Measurements from ENCODE around the gene TCF4.

Gene TCF4

DNA sequence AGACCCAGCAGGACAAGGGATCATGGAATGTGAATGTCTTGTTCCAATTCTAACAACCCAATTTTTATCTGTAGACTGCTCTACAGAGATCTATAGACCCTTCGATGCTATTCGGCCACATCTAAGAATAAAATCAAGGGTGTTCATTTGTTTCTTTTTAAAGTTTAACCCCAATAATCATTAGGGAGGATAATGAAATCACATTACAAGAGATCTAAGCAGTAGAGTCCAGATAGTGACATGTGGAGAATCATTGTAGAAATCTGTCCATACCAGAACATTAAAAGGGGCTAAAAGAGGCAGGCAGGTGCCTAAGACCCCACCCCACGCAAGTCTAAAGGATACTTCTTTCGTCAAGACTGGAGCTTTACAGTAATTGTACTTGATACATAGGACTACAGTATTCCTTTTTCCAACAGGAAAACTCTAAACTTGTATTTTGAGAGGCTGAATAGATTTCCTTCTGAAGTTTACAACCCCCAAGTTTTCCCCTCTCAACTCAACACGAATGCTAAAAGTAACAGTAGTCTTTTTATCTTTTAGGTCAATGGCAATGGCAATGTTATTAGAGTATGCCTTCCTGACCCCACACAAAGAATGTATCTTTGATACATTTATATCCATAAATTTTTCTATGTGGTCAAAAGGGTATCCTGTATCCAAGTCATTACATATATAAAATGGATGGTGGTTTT, 183.7 kb downstream of the TCF4 start:
- no peak for DNase-seq

DNA sequence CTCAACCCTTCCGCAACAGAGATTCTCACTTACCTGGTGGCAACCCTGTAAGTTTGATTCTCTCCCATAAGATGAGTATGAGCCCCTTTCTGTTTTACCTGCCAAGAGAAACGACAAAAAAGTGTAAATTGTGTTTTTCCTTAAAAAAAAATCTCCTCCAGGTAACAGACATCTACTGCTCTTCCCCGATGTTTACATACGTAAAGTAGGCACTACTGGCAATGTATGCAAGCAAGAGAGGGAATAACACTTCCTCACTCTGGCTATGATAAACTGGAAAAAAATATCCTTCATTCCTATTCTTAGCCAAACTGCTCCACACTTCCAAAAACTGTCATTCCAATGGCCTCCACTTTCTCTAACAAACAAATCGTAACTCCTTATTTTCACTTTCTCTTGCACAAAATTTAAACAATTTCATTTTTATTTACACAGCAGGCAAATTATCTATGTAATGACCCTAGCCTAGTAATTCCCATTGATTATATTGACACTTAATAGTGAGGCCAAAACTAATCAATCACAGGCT, 184.5 kb downstream of the TCF4 start:
- no peak for DNase-seq

DNA sequence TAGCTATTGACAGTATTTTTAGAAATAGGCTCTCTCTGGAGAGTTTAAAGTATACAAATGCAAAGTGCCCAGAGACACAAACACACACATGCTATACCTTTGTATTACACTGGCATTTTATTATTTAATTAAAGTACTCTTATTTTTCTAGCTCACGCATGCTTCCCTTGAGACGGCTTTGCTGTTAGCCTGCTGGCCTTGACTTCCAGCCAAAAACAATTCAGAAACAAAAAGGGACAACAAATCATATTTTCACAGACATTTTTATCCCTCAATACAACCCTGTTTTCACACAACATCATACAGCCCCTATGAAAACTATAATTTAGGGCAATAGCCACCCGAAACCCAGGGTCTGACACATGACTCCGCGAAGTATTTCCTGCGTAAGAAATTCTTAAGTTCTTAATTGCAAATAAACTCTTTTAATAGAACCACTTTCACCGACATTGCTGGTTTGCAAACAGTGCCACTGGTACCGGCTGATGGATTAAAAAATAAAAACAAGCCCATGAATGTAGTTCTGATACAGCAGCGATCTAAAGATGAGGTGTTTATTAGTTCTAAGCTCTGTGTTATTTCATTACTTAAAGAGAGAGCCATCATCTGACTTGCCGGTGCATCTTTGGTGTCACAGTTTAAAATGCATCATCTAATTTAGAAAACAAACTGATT, 185.1 kb downstream of the TCF4 start:
- no peak for DNase-seq

DNA sequence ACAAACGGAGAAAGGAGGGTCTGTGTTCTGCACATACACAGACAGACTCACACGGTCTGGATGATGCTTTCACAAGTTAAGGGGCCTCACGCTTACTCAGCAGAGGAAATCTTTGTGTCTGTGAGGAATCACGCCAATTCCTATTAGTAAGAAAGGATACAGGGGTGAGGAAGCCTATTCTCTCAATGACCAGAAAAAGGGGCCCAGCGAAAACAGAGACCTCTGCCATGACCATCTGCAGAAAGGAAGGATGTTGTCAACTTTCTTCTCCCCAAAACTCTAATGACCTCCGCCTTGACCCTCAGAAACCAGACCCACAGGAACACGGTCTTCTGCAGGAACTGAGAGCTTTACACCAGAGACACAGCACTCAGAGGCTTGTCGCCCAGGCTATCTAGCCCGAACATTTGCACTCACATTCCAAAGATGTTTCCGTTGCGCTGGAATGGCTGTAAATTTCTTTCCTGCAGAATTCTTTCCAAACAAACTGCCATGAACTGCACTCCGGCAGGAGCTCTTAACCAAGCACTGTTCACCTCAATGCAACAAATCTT, 186.3 kb downstream of the TCF4 start:
- no peak for DNase-seq

DNA sequence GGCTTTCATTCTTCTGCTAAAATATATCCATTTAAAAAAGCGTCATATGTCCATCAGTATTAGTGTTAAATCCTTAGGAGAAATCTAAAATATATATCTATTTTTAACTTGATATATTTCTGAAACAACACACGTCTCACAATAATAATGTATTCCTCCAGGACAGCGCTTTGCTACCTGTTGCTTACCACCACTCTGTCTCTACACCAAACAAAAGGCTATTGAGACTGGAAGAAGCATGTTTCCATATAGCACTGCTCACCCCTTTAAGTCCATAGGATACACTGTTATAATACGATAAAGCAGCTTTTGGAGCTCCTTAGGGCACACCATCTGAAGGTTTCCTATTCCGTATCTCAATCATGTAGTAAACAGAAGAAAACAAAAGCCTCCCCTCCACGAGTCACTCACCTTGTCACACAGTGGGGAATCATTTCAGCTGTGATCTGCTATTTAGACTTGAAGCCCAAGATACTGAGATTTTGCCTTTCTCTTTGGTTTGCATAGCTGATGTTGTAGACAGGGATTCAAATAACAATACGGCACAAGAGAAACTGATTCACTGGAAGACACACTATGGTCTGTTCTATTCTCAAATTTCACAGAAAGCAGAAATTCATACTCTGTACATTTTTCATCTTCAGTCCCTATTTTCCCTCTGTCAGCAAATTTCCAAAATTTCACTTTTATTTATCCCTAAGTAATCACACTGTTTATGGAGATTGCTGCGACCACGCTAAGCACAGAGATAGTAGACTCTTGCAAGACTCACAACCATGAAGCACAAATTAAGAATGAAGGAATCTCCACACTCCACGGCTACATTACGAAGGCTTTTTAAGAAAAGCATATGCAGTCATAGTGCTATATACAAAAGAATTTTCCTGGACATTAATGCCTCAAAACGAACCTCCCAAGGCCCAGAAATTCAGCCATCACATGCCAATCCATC, 187.1 kb downstream of the TCF4 start:
- no peak for DNase-seq

DNA sequence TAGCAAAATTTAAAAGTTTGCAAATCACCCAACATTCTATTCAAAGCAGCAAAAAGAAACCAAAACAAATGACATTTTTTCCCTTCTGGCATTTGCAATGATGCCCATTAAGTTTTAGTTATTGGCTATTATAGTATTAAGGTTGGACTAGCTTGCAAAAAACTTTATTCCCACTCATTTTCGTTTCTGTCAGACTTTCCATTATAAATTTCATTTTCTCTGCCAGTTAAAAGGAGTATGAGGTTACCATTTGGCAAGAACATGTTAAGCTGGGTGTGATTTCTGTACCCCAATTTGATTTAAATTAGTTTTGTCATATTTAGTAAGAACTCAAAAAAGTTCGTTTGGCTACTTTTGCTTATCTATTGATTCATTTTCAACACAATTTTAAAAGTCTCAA, 187.9 kb downstream of the TCF4 start:
- DNase-seq = no peak

DNA sequence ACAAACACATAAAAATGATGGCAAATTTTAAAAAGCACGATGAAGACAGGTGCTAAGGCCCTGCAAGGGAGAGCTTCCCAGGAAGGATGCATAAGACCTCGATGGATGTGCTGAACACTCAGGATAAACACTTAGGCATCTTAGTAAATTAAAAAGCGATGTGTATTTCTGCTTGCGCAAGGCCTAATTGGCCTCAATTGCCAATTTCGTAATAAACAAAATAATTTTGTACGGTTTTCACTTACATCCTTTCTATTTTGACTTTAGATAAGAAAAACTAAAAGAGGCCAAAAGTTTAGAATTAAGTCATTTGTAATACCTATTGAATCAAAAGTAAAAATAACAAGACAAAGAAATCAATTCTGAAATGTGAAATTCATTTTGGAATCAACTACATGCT, 189.1 kb downstream of the TCF4 start:
- DNase-seq = no peak

DNA sequence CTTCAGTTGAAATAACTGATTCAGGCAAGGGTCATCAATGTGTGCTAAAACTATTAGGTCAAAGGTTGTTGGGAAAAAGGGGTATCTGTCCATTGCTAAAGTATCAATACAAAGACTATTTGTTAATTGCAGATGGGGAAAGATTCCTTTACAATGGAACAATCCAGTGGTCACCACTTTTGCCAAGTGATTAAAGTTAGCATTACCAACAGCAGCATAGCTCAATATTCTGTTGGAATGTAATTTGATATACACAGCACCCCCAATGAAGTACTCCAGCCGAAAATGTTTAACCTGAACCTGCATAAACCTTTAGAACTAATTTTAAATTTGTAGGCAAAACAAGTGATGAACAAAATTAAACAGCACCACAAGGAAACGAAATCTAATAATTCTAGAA, 191.0 kb downstream of the TCF4 start:
- no peak for DNase-seq

DNA sequence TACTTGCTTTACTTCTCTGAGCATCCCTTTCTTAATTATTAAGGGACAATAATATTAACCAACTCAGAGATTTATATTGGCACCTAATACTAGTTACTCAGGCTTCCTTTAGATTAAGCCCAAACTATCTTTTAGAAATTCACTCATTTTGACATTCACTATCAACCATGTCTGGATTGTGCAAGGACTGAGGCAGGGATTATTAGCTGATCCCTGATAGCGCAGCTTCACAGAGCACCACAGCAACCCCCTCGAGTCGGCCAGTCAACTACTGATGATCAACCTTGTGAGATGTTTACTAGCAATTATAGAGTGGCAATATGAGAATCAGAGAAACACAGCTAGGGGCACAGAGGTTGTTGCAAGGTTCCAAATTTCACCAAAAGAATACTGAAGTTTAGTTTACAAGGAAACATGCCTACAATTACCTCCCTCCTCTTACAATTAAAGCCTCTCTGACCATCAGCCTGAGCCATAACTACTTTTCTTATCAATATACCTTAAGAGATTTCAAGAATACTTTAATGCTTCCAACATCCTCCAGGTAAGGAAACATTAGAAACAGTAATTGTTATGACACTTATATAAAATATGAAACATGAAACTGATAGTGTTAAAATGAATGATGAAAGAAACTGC, 191.6 kb downstream of the TCF4 start:
- no peak for DNase-seq

DNA sequence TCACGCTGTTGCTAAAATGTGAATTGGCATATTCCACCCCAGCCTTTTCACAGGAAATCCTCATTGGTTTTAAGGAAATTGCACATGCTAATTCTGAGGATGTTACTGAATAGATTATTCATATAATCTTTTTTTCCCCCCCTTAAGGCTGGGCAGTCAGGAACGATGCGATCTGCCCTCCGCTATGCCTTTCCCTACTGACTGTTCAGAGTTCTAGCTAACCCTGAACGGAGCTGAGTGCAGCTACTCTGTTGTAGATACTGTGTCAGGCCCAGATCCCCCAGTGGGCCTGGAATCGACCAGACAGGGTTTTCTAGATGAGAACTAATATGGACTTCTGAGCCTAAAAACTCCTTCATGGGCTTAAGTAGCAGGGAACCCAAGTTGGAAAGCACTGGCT, 192.2 kb downstream of the TCF4 start:
- no peak for DNase-seq

DNA sequence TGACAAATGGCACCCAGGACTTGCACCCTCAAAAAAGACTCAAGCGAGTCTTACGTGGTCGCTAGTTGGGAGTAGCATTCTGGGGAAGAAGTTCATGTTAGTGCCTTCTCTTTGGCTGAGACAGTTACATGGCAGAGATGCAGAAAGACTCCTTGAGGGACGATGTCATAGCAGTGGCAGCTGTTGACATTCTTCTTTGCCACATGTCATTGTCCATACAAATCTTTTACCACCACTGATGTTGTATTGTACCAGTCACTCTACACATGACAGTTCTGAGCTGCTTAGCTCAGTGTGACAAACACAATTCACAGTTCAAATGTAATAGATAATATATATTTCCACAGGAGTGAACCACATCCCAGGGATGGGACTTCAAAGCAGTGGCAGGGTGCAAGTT, 197.1 kb downstream of the TCF4 start:
- DNase-seq = no peak

DNA sequence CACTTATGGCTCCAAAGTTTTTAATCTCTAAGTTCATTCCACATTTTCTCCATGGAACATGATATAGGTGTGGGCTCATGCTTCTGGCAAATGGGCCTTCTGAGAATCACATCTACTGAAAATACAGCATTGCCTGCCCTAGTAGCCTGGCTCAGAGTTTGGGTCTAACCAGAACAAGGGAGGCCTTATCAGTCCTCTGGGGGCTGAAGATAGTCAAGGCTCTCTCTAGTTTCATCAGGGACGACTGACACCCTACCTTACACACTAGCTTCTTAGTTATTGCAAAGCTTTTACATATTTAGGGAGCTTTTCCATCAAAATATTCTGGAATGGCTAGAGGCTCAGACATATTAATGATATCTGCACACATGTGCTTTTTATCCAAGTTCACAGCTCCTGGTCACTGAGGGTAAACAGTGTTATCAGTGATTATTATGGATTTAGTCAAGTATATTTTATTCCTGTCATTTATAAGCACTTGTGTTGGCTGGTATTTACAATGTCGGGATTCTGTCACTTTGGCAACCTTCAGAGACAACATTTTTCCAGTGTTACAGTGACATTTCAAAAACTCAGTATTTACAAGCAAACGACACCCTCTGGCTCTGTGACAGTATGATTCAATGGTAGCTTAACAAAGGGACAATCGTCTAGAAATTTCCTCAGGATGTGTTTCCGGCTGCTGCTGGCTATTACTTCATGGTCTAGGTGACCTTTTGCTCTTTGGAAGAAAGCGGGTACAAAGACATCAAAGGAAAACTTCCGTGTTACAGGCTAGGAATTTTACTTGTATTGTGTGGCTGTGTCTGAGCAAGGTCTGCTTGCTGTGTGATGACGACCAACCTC, 200.6 kb downstream of the TCF4 start:
- DNase-seq = no peak

DNA sequence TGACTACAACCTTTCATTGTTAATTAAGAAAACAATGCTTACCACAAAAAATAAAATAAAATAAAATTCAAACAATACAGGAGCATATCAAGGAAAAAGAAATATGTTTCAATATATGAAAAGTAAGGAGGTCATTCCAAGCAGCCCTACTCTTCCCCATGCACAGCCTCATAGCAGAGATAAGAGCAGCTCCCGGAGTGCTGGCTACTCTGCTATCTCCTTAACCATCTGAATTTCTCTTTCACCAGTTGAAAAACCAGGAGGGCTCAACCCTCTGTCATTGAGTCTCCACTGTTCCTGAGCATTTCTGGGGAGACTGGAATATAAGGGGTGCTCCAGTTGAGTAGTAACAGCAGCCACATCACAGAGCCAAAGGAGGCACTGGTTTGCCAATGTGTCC, 201.4 kb downstream of the TCF4 start:
- DNase-seq = no peak

DNA sequence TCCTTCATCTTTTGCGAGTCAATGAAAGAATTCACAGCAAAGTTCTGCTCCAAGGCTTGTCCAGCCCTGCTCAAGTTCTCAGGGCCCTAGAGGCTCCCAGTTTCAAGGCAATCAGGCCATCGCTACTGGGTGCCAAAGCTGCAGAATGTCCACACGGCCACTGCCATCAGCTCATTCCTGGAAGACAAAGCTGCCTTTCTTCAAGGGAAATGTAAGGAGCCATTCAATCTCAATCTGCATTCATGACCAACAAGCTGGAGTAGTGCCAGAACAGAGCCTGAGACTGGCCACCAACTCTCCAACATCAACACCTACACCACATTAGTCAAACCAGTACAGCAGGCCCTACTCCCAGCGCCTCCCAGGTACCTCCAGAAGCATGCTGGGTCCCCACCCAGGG, 202.2 kb downstream of the TCF4 start:
- DNase-seq = no peak

DNA sequence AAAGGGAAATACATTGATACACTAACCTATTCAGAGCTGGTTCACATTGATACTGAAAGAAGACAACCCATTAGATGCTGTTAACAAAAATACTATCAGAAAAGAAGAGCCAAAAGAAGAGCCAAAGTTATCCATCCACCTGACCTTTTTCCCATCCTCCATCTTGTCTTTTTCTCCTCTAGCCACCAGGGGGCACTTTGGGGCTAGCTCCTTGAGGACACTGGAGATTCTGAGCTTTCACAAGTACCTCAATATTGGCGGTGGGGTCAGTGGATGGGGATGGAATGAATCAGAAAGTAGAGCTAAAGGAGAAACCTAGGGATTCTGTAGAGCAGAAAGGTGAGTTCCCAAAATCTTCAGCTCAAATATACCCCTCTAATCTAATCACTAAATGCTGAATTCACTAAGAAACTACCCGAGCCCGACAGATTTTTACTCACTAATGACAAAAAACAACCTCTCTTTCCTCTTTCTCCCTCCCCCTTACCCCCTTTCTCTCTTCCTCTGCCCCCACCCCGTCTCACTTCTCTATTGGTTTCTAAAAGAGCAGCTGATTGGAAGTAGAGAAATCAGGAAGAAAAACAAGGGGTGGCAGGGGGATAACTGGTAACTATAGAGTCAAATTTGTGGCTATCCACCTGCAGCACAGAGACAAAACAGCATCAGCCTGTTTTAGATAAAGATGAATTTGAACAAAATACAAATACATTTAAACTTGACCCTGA, 203.3 kb downstream of the TCF4 start:
- no peak for DNase-seq

DNA sequence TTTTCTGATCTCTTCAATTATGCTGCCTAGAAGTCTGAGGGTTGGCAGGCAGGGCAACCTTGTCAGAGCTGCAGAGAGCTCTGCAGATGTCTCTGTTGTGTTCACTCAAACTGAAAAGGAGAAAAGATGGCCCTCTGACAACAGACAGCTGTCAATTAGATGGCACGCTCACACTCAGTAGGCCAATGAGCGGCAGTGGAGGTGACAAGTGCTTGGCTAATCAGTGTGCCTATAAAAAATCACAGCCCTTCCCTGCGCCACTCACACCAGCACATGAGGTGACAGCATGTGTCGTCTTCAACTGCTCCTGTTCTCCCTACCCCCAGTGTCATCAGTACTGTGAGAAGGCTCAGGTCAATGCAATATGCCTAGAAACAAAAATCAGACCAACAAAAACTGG, 203.9 kb downstream of the TCF4 start:
- DNase-seq = no peak

DNA sequence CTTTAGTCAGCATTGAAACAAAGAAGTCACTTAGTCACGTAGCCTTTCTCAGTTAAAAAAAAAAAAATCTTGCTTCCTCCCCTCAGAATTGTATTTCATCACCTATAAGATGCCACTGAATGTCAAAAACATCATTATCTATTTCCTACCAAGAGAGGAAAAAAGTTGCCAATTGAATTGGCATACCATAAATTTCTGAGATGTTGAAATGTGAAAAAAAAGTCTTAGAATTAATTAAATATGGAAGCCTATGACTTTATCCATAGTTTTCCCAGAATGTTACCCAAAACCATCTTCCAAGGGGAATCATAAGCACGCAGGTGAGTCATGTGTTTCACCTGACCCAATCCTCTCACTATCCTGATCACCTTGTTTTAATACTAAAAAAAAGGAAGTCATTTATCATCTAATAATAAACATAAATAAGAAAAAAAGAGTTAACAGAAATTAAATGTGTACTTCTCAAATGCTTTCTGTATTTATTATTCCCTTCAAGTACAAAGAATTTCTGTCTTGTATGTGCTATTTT, 205.7 kb downstream of the TCF4 start:
- DNase-seq = no peak

DNA sequence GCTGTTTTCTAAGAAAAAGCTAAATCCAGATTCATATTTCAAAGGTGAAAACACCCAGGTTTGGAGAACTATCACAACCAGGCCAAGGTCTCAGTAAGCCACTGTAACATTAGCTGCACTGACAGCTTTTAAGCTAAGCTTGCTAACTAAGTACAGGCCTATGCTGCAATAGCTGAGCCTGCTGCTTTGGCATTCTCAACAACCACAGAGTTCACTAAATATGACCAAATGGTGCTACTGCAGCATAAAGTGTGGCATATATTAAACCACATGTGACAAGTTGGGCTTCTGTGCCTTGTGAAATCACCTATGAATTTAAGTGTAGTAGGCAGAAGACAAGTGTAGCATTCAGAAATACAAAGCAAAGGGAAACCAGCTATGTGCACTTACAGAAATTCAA, 206.7 kb downstream of the TCF4 start:
- DNase-seq = no peak

DNA sequence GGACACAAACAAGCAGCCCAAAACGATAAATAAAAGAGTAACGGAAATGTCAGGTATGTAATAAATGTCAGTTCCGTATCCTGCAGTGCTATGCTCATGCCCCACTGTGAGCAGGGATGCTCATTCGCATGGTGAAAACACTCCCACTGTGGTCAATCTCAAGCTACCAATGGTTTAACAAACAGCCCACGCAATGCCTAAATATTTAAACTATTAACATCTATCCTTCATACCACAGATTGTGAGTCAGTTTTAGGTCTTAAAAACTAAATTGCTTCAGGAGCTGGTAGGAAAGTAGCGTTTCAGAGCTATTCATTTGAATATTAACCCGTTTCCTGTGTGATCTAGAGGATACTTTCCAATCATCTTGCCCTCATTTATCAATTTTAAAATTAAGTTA, 207.4 kb downstream of the TCF4 start:
- no peak for DNase-seq

DNA sequence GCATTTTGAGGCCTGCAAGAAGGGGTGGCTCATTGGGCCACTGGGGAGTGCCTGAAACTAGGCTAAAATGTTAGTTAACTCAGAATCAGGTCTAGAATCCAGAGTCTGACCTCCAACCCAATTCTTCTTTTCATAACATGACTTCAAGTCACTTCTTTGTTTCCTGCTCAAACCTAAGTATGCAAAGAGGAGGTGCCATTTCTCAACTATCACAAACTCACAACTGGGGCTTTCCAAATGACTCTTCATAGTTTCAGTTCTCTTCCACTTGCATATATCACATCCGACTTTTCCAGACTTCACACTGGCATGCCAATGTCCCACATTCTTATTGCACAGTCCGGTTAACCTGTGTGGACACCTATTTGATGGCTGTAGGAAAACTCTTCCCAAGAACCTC, 211.6 kb downstream of the TCF4 start:
- no peak for DNase-seq

DNA sequence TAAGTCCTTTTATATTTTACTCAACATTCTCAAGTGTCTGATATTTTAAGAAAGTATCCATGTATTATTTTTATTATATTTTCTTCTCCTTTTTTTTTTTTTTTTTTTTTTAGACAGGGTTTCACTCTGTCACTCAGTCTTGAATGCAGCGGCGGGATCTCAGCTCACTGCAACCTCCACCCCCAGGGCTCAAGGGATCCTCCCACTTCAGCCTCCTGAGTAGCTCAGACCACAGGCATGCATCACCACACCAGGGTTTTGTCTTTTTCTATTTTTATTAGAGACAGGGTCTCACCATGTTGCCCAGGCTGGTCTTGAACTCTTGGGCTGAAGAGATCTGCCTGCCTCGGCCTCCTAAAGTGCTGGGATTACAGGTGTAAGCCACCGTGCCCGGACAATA, 212.1 kb downstream of the TCF4 start:
- no peak for DNase-seq
